SK-N-SH (cell line): ENCODE measurements around the gene MAP3K8.

Experiments
- POLR2AphosphoS5 ChIP-seq: IDR thresholded peaks from 2 replicates; pipeline ENCODE4 v1.6.1; 2012; ENCODE audit warnings: low read depth, low read length
- TCF12 ChIP-seq: IDR thresholded peaks from 2 replicates; pipeline ENCODE4 v1.4.0; 2012

- TF ChIP-seq POLR2AphosphoS5: no peak
- no peak for TF ChIP-seq TCF12
Observed at GRCh38 chr10:30466445-30466844, 32.5 kb downstream of the MAP3K8 start.
